HG03108 (cell line): Measurements from ENCODE around the gene PIK3R3.

Experiments
- ATAC-seq: cut with Tn5 transposase; IDR thresholded peaks from one replicate; pipeline ENCODE4 v1.9.1; 2021; ENCODE audit warnings: moderate library complexity; ENCODE audit not compliant: unreplicated experiment

PIK3R3 gene

DNA sequence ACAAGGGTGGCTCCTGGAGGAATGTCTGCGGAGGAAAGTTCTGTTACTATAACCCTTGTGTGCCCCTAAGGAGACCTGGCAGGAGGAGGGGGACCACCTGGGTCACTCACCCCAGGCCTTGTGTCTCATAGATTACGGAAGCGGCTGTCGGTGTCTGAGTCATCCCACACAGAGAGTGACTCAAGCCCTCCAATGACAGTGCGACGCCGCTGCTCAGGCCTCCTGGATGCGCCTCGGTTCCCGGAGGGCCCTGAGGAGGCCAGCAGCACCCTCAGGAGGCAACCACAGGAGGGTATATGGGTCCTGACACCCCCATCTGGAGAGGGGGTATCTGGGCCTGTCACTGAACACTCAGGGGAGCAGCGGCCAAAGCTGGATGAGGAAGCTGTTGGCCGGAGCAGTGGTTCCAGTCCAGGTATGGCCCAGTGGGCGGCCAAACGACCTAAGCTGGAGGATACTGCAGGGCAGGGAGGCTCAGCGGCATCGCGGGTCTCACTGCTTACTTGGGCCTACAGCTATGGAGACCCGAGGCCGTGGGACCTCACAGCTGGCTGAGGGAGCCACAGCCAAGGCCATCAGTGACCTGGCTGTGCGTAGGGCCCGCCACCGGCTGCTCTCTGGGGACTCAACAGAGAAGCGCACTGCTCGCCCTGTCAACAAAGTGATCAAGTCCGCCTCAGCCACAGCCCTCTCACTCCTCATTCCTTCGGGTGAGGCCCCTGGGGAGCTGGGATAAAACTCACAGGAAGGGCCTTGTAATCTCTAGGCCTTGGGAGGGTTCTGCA, 101.4 kb downstream of the PIK3R3 start:
- ATAC-seq: no peak

DNA sequence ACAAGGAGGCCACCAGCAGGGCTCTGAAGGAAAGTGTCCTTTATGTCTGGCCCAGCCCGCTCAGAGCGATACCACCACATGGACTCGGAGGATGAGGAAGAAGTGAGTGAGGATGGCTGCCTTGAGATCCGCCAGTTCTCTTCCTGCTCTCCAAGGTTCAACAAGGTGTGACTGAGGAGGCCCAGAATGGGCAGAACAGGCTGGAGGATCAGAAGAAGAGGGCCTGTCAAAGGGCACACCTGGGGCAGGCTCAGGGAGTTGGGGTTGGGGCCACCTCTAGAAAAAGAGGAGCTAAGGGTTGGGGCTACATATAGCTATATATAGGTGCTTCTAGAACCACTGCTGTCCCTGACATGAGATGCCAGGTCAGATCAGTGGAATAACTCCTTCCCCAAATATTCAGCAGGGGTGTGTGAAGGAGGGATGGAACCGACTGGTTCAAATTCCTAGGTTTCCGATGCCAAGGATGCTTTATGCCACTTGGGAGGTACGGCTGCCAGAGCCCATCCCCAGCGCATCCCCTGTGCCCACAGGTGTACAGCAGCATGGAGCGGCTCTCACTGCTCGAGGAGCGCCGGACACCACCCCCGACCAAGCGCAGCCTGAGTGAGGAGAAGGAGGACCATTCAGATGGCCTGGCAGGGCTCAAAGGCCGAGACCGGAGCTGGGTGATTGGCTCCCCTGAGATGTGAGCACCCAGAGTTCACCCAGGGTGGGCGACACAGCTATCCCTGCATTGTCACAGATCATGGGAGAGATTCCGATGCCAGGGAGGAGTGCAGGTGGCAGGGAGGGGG, 102.2 kb downstream of the PIK3R3 start:
- ATAC-seq: no peak

DNA sequence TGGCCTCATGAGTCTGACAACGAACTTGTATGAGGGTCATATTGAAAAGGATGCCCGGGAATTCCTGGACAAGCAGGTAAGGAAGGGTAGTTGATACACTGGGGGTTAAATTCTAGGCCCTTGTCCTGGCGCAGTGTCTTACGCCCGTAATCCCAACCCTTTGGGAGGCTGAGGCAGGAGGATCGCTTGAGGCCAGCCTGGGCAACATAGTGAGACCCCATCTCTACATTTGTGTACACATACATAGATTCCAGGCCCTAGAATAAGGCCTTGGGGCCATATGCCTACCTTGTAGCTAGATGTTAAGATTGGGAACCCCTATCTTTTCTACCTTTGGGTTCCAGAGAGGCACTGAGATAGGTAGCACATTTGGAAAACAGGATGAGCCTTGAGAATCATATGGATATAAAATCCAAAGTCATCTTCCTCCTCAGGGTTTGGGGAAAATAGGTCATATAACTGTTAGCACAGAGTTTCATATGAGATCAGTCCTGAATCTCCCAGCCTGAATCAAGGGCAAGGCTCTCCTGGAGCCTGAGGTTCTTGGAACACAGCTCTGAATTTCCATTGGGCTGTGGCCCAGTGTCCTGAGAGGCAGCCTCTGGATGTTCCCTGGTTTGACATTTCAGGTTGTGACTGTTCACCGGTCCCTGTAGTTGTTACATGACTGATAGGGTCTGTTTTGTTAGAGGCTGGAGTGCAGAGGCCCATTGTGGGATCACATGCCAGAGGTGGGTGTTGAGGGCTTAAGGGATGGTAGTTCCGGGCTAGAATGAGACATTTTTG, 104.4 kb downstream of the PIK3R3 start:
- no peak for ATAC-seq

DNA sequence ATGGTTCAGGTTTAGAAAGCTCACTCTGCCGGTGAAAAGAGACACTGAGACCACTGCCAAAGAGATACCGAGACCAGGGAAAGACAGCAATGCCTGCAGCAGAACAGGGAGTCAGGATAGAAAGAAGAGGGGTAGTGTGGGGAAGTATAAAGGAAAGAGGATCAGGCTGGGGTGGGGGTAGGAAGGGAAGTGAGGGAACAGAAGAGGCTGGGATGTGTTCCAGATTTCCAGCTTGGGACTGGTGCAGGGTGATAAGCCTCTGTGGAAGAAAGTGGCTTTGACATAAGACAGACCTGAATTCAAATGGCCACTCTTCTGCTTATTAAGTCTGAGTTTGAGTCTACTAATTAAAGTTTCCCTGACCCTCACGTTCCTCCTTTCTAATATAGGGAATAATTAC, 105.9 kb downstream of the PIK3R3 start:
- no peak for ATAC-seq

DNA sequence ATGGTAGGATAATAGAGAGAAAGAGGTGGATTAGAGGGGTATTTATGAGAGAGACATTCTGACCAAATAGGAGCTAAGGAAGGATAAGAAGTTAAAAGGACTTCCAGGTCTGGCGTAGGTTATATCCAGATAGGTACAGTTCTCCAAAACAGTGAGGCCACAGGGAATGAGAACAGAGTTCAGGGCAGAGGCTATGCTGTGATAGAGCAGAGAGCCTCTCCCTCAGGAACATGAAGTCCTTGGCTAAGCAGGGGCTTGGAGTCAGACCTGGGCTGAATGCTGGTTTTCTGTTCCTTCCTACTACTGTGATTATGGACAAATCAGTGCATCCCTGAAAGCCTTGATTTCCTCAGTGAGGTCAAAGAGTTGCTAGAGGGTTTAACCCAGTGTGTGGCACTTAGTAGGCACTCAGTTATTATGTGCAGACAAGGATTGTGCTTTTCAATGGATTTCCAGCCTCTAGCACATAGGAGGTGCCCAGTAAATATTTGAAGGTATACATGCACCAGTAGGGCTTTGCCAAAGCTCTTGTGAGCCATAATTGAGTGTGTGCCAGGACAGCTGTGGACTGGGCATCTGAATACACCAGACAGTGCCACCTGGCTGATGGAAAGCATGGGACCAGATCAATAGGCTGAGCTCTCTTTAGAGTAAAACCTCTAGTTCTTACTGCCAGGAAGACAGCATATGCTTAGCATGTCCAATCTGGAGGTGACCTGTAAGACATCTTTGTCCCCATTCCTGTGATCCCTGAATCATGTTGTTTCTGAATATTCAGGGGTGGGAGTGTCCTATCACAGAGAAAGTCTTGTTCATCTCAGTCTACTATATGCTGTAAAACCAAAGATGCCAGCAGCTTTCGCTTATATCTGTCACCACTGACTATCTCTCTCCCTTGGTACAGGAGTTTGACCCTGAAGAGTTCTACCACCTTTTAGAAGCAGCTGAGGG, 111.1 kb downstream of the PIK3R3 start:
- ATAC-seq: no peak

DNA sequence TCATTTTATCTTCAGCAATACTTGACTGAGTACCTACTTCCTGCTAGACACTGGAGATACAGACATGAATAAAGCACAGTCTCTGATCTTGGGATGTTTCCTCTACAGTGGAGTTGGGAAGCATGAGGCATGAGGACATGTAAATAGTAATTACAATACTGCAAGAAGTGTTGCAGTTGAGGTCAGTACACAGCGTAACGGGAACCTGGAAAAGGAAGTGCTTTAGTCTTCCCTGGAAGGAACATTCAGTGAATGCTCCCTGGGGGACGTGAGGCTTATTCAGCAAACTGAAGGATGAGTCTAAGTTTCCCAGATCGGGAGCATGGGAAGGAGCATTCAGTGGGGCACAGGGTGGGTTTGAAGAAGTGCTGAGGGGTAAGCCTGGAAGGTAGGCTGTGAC, 112.4 kb downstream of the PIK3R3 start:
- ATAC-seq: no peak

DNA sequence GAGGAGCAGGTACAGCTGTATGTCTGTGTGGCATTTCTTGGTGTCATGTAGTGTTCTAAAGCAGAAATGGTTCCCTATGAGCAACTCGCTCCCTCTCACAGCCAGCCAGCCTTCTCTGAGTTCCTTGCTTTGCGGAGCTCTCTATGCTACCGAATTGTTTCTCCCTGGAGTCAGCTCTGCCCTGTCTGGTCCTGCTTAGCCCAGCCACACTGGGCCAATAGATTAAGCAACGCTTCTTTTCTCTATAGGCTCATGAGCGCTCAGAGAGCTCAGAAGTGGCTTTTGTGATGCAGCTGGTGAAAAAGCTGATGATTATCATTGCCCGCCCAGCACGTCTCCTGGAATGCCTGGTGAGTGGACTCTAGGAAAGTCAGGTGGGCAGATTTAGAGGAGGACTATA, 113.1 kb downstream of the PIK3R3 start:
- ATAC-seq: no peak

DNA sequence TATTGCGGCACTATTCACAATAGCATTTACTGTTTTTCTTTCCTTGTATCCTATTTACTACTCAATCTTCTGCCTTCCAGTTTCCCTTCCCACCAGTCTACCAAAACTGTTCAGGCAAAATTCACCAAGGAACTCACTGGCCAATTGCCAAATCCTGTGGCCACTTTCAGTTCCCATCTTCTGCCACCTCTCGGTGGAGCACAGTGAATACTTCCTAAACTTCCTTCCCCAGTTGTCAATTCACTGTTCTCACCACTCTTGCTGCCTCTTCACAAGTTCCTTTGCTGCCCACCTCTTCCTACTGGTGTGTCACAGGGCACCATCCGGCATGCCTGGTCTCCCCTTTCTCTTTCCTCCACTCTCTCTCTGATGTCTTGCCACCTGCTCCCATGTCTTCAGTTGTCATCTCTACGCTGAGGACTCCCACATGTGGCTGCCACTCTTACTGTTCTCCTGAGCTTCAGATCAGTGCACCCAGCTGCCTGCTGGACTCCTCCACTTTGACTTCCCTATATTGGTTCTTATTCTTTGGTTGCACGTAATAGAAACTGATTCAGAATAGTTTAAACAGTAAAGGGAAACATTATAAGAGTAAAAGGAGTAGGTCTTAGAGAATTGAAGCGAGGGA, 114.4 kb downstream of the PIK3R3 start:
- ATAC-seq: no peak

DNA sequence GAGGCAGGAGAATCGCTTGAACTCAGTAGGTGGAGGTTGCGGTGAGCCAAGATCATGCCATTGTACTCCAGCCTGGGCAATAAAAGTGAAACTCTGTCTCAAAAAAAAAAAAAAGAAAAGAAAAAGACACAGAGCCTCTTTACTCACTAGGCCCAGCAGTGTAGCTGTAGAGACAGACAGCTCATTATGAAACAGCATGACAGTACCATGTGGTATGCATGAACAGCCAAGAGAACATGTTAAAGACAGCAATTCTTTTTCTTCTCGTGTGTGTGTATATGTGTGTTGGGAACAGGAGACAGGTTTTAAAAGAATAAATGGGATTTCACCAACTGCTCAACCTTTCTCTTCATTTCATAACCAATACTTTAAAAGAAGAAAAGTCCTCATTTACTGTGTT, 118.8 kb downstream of the PIK3R3 start:
- ATAC-seq: no peak

DNA sequence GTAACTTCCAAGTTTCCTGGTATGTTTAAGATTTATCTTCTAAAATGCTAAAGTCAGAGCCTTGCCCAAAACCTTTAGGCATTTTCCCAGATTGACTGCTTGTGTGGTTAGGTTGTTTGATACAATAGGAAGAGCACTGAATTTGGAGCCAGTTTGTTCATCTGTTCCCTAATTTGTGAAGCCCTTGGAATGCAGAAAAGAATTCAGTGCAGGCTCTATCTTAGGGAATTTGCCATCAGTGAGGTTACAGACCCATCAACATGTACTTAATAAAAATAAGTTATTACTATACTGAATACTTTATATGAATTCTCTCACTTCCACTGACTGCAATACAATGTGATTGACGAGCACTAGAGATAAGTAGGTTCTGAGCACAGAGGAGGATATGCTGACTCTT, 120.2 kb downstream of the PIK3R3 start:
- ATAC-seq: no peak

DNA sequence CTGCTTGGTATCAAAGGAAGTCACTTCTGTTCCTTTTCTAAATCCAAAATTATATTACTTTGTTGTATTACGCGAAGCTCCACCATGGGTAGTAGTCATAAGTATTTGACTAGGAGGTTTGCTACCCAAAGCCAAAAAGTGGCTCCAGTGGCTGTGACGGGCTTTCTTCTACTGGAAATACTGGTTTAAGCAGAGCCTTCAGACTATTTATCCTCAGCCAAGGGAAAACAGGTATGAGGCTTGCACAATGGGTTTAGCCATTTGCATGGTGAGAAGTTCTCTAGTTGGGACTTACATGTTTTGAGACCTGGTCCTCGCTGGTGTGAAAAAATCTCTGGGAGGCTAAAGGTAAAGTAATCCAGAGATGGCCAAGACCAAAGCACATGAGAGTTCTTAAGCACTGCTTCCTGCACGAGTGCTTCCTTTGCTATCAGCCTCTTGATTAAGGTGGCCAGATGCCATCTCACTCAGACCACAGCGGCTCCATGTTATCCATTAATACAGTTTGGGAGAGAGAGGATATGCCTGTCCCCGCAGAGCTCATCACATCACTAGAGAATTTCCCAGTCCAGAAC, 121.2 kb downstream of the PIK3R3 start:
- ATAC-seq: no peak

DNA sequence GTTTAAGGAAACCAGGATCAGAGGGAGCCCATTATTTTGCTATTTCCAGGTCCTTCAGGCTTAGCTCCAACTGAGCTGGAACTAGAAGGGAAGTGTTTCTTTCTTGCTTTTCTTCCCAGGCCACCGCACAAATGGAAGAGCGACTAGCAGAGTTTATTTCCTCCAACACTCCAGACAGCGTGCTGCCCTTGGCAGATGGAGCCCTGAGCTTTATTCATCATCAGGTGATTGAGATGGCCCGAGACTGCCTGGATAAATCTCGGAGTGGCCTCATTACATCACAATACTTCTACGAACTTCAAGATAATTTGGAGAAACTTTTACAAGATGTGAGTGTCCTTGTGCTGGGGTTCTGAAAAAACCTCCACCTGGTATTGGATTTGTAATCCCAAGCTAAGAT, 121.8 kb downstream of the PIK3R3 start:
- no peak for ATAC-seq

DNA sequence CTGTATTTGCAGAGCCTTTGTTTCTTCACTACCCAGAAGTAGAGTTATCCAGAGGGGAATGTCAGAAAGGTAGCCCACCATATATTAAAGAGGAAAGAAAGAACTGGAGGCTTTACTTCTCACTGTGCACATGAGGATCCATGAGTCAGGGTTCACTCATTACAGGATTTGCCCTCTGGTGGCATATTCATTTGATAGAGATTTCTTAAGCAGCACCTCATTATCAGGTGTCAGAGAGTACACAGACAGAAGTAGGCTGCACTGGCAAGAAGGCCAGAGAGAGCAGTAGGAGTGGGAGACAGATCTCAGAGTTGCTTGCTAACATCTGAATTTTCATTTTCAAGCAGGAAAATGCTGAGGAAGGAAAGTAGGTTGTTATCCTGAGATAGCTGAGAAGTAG, 123.8 kb downstream of the PIK3R3 start:
- no peak for ATAC-seq

DNA sequence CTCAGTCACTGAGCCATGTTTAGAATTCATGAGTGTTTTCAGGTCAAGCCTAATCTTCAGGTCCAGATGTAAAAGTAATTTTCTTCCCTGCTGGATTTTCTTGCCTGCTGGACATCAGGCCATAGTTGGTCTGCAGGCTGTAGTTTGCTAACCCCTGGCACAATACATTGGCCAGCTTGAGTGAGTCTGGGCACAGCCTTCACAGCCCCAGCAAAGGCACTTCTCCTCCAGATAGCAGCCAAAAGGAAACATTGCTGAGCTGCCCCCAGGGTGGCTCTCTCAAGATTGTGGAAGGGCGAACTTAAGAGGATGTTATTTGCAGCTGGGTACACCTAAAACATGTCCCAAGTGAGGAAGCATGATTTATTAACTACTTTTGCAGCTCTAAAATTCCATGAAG, 126.8 kb downstream of the PIK3R3 start:
- no peak for ATAC-seq

DNA sequence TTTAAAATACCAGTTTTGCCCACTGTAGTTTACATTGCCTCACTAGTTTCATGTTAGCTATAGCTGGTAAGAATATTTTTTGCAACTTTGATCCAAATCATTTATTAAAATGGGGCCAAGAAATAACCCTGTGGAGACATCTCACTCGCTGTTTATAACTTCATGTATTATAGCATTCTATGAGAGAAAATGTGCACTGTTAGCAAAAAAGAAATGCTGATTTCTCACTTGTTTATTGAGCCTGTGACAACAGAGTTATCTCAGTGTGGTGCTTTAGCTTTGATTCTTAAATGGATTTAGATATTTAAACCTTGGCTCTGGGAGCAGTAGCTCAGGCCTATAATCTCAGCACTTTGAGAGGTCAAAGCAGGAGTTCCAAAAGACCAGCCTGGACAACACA, 127.9 kb downstream of the PIK3R3 start:
- ATAC-seq: no peak

DNA sequence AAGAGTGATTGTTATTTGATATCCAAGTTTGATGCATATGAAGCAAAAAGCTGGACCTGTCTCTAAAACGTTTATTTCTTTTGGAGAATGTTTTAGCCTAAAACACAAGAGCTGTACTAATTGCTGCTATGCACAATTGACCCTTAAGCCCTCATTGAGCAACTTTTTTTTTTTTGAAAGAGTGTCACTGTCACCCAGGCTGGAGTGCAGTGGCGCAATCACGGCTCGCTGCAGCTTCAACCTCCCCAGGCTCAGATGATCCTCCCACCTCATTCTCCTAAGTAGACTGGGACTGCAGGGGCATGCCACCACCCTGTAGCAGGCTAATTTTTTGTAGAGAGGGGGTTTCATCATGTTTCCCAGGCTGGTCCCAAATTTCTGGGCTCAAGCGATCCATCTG, 129.1 kb downstream of the PIK3R3 start:
- ATAC-seq: no peak

DNA sequence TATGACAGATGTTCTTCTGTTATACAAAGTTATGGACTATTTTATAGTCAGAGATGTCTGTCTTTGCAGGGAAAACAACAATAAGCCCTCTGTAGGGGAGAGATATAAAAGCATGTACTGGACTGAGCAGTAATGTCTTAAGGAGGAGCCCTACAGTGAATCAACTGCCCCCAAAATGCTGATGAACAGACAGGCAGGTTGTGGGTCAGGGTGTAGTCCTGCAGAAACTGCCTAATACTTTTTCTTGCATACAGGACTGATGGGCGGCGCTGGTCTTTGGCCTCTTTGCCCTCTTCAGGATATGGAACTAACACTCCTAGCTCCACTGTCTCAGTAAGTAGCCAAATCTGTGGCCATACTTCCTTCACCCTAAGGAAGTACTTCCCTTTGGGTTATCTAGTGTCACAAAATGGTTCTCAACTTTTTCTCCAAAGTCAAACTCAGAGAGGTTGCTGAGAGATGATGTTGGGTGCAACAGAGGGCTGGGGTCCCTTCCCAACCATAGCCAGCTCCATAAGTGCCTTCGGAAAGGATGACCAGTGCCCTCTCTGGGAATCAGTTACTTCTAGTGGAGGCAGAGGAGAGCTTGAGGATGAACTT, 129.8 kb downstream of the PIK3R3 start:
- ATAC-seq: no peak

DNA sequence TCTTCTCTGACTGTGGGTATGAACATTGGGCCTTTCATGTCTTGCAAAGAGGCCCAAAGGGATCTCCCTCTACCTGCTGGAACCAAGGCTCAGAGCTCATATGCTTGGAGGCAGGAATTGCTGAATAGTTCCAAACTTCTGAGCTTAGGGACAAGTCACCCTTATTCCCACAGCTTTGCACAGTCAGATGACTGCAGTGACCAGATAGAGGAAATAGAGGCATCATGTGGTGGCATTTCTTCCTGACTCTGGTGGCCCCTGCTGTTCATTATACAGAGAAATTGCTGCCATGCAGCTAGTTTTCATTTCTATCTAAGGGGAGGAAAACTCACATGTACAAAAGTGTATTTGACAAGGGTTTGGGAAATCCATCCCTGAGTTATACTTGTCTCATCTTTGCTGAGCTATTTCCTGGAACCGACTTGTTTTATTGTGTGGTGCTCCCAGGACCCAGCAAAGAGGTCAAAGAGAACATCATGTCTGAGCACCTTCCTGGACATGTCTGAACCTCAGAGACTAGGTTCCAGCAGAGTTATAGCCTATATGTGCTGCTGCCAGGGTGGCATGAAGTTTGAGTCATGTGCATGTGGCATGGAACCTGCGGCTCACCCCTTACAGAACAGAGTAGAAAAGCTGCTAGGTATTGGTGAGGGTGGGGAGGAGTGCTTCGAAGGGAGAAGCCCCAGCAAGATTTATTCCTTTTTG, 131.2 kb downstream of the PIK3R3 start:
- ATAC-seq: no peak

DNA sequence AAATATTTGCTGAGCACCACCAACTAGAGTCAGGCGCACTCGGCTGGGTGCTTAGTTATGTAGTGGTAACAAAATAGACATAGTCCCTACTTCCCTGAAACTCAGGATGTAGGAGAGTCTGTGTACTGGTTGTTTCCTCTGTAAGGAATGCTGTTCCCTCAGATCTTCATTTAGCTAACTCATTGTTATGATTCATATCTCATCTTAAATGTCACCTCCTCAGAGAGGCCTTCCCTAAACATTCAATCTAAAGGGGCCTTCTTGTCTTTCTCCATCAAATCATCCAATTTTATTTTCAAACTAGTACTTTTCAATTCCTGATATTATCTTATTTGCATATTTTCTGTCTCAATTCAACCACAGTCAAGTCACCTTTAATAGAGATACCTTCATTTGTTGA, 132.9 kb downstream of the PIK3R3 start:
- no peak for ATAC-seq
